Measurements from ENCODE around the gene PEF1.
A peak's percentile ranks its signal among the peaks of the same experiment; 100 is the strongest.

Gene PEF1

DNA sequence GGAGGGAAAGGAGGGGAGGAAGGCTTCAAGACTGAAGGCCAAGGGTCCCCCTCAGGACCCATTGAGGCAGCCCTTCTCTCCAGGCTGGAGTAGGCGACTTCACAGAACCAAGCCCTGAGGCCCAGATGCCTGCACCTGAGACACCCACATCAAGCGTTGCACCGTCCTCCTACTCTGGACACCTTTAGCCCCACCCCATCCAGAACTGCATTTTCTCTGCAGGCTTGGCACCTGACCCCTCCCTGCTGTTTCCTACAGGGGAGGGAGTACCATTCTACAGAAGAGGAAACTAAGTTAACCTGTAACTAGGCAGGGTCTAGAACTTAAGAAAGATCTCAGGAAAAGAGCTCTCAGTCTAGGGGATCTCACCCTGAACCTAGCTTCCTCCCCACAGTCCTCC is 12.0 kb downstream of the PEF1 start (continued):
- TF ChIP-seq, protein P1, sequence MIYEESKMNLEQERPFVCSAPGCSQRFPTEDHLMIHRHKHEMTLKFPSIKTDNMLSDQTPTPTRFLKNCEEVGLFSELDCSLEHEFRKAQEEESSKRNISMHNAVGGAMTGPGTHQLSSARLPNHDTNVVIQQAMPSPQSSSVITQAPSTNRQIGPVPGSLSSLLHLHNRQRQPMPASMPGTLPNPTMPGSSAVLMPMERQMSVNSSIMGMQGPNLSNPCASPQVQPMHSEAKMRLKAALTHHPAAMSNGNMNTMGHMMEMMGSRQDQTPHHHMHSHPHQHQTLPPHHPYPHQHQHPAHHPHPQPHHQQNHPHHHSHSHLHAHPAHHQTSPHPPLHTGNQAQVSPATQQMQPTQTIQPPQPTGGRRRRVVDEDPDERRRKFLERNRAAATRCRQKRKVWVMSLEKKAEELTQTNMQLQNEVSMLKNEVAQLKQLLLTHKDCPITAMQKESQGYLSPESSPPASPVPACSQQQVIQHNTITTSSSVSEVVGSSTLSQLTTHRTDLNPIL (CRISPR knock-in tag; IDR thresholded peaks at IDR 0.05; ENCODE audit: low read depth): no peak
- TF ChIP-seq ZNF70 (CRISPR knock-in tag; IDR thresholded peaks at IDR 0.05) (no peak), PPARA (CRISPR knock-in tag; IDR thresholded peaks at IDR 0.05; ENCODE audit: borderline replicate concordance) (no peak), ZNF565 (CRISPR knock-in tag; conservative IDR thresholded peaks at IDR 0.05; ENCODE audit: low read depth) (no peak)
- TF ChIP-seq, protein P2, sequence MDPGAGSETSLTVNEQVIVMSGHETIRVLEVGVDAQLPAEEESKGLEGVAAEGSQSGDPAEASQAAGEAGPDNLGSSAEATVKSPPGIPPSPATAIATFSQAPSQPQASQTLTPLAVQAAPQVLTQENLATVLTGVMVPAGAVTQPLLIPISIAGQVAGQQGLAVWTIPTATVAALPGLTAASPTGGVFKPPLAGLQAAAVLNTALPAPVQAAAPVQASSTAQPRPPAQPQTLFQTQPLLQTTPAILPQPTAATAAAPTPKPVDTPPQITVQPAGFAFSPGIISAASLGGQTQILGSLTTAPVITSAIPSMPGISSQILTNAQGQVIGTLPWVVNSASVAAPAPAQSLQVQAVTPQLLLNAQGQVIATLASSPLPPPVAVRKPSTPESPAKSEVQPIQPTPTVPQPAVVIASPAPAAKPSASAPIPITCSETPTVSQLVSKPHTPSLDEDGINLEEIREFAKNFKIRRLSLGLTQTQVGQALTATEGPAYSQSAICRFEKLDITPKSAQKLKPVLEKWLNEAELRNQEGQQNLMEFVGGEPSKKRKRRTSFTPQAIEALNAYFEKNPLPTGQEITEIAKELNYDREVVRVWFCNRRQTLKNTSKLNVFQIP (CRISPR knock-in tag; IDR thresholded peaks at IDR 0.05; ENCODE audit: borderline replicate concordance, low read depth): no peak

DNA sequence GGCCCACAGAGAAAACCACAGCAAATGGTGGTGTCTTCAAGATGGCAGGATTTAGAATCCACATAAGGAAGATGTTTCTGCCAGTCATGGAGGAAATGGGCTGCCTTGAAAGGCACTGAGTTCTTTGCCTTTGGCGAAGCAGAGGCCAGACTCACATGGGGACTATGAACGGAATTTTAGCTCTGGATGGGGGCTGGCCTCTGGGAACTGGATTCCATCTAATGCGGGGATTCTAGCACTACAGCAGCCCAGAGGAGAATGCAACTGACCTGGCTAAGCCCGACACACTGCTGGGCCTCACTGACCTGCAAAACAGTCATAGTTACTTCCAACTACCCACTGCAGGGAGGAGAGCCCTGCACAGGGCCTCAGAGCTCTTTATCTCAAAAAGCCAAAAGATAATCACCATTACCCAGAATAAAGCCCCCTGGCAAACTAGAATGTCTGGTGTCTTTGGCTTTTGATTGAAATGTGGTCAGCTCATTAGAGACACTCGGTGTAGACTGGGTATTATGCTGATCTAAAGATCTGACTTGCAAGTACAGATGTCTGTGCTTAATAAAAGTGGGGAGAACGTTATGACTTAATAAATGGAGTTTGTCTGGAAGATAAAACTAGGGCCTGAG is 15.6 kb downstream of the PEF1 start:
- no peak; the same call in 2 of the 3 replicates for ATAC-seq
- TF ChIP-seq TCF4 (CRISPR knock-in tag; IDR thresholded peaks at IDR 0.05; ENCODE audit: borderline replicate concordance) (peak; percentile 83; the same call in 1 of the 2 replicates), TSHZ2 (CRISPR knock-in tag; IDR thresholded peaks at IDR 0.05) (peak; percentile 85; the same call in 1 of the 2 replicates), ZNF70 (CRISPR knock-in tag; IDR thresholded peaks at IDR 0.05) (peak; percentile 28; the same call in 1 of the 2 replicates), ARNTL (CRISPR knock-in tag; IDR thresholded peaks at IDR 0.05; ENCODE audit: borderline replicate concordance, low read depth) (no peak)

DNA sequence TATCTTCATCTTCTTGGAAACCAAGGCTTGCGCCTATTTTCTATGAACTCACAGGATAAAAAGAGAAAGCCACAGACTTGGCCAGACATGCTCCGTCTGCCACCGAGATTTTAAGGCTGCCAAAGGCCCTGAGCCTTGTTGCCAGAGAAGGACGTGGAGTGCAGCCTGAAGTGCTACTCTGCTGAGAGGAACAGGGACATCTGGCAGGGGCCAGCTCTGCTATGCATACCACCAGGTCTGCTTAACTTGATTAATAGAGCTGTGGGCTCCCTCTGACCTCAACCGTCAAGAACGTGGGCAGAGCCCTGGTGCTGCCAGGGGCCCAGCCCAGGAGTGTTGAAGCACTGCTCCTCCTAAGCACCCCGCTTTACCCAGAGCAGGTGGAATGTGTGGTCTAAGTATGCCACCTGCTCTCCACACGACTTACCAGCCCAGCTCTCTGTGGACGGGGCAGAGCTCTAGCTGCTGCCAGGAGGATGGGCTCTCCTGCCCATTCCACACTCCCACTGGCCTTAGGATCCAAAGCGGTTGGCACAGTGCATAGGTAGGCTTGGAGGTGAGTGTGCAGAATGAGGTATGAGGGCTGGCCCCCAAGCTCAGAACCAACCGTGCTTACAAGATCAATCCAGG is 16.6 kb downstream of the PEF1 start:
- peak; percentile 59 for ATAC-seq
- TF ChIP-seq, protein P1 (CRISPR knock-in tag; IDR thresholded peaks at IDR 0.05; ENCODE audit: low read depth): 0 out of 2 replicates have a peak, but pooled peaks have one; percentile 58
- TF ChIP-seq ISL1 (CRISPR knock-in tag; IDR thresholded peaks at IDR 0.05) (0 out of 2 replicates have a peak, but pooled peaks have one; percentile 32), SNAI2 (CRISPR knock-in tag; IDR thresholded peaks at IDR 0.05) (peak; percentile 88; the same call in 1 of the 2 replicates), RARB (CRISPR knock-in tag; IDR thresholded peaks at IDR 0.05) (no peak), PPARA (CRISPR knock-in tag; IDR thresholded peaks at IDR 0.05; ENCODE audit: borderline replicate concordance) (no peak), PATZ1 (CRISPR knock-in tag; IDR thresholded peaks at IDR 0.05; ENCODE audit: borderline replicate concordance) (no peak), ZNF8 (CRISPR knock-in tag; IDR thresholded peaks at IDR 0.05) (peak; percentile 94), ZC3H10 (CRISPR knock-in tag; IDR thresholded peaks at IDR 0.05) (no peak), ESRRG (CRISPR knock-in tag; IDR thresholded peaks at IDR 0.05) (no peak), TCF4 (CRISPR knock-in tag; IDR thresholded peaks at IDR 0.05; ENCODE audit: borderline replicate concordance) (peak; percentile 86), TSHZ2 (CRISPR knock-in tag; IDR thresholded peaks at IDR 0.05) (peak; percentile 61; the same call in 1 of the 2 replicates), BACH2 (CRISPR knock-in tag; IDR thresholded peaks at IDR 0.05; ENCODE audit: borderline replicate concordance) (no peak)

Measured in SK-N-SH treated with all-trans-retinoic acid at 6 μM for 48 hours (cell line).